Measurements from ENCODE around the gene ABLIM1. TPM values are rescaled to one million over a fixed set of nuclear protein-coding genes. Genes with fewer than 3 reads are reported as not detected.

The ABLIM1 gene
- total and polyA plus RNA-seq, 10 of the 15 experiments (the other 5 are each of a cell fraction or from before 2014, with no cell fraction given) = 14.2 to 50.5 (median 28.1) TPM

DNA sequence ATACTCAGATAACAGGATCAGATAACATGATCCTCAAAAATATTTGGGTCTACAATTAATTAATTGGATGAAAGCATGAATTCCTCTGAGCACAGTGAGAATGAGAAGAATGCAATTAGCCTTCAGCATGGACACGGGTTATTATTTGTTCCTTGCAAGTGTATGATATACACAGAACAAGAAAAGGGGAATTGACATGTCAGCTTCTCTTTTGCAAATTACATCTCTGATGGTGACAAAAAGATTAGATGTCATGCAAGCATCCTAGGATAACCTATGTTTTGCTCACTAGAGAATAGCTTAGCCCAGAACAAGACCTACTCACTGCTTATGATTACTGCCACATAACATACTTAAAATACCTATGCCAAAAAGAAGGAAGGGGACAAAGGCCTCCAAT is 120.3 kb downstream of the ABLIM1 start:
- Histone ChIP-seq H3K36me3 (ENCODE audit: control insufficient read depth in 2 of 2, insufficient read depth in 2 of 2, low read length in 1 of 2) (no peaks in the 10 kb centered on the region), H3K27ac (ENCODE audit: control insufficient read depth, insufficient read depth) (no peak overlapping the region), H3K79me2 (ENCODE audit: control insufficient read depth, insufficient read depth, low read length) (no peaks in the 10 kb centered on the region), H3K4me1 (ENCODE audit: control insufficient read depth, insufficient read depth, low read length) (peaks cover 34% of the 10 kb centered on the region), H3K27me3 (replicated peaks in 1 of 2; ENCODE audit: control insufficient read depth in 2 of 2, insufficient read depth in 2 of 2, low read length in 1 of 2) (no peaks in the 10 kb centered on the region), H3K9ac (ENCODE audit: control insufficient read depth, insufficient read depth, low read length) (no peak overlapping the region), H4K20me1 (ENCODE audit: control insufficient read depth, insufficient read depth) (no peaks in the 10 kb centered on the region), H3K4me3 (no peak overlapping the region), H3K9me3 (replicated peaks; ENCODE audit: control insufficient read depth, insufficient read depth, low read length) (peaks cover 2% of the 10 kb centered on the region; the same call in 1 of the 3 replicates), H3K4me2 (ENCODE audit: control insufficient read depth, insufficient read depth) (no peak overlapping the region), H2AFZ (ENCODE audit: control insufficient read depth, low read depth, low read length) (no peak overlapping the region)
- intact Hi-C loops (cut with micrococcal nuclease; ENCODE audit: unreplicated experiment) = no loop called here
- no peak for ATAC-seq
- ChIA-PET CTCF (interaction anchor here (0.6 to 0.8 kb wide), 2 partner anchors 12 to 210 kb away, joined by 3 read pairs; no protein-coding TSS in a partner anchor), SMC1A (ENCODE audit: uncharacterized antibody, unreplicated experiment) (interaction anchor here (0.9 to 1.3 kb wide), 2 partner anchors 24 to 66 kb away, joined by 3 read pairs; no protein-coding TSS in a partner anchor), POLR2A (no interaction called here), RAD21 (ENCODE audit: unreplicated experiment) (no interaction called here)
- no peak for TF ChIP-seq BMI1 (IDR thresholded peaks at IDR 0.05; ENCODE audit: borderline replicate concordance)
- no peak for TF ChIP-seq ZBED1 (IDR thresholded peaks at IDR 0.05; ENCODE audit: borderline replicate concordance)
- TF ChIP-seq NR2C2 (IDR thresholded peaks at IDR 0.05; ENCODE audit: borderline replicate concordance, control insufficient read depth, insufficient read length, low read depth) = no peak
- TF ChIP-seq, protein P1, sequence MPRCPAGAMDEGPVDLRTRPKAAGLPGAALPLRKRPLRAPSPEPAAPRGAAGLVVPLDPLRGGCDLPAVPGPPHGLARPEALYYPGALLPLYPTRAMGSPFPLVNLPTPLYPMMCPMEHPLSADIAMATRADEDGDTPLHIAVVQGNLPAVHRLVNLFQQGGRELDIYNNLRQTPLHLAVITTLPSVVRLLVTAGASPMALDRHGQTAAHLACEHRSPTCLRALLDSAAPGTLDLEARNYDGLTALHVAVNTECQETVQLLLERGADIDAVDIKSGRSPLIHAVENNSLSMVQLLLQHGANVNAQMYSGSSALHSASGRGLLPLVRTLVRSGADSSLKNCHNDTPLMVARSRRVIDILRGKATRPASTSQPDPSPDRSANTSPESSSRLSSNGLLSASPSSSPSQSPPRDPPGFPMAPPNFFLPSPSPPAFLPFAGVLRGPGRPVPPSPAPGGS (IDR thresholded peaks at IDR 0.05; ENCODE audit: borderline replicate concordance, insufficient read depth, low read depth, low read length, poor library complexity, severe bottlenecking) = no peak
- TF ChIP-seq, protein P2, sequence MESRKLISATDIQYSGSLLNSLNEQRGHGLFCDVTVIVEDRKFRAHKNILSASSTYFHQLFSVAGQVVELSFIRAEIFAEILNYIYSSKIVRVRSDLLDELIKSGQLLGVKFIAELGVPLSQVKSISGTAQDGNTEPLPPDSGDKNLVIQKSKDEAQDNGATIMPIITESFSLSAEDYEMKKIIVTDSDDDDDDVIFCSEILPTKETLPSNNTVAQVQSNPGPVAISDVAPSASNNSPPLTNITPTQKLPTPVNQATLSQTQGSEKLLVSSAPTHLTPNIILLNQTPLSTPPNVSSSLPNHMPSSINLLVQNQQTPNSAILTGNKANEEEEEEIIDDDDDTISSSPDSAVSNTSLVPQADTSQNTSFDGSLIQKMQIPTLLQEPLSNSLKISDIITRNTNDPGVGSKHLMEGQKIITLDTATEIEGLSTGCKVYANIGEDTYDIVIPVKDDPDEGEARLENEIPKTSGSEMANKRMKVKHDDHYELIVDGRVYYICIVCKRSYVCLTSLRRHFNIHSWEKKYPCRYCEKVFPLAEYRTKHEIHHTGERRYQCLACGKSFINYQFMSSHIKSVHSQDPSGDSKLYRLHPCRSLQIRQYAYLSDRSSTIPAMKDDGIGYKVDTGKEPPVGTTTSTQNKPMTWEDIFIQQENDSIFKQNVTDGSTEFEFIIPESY (IDR thresholded peaks at IDR 0.05) = no peak
- TF ChIP-seq, protein P3, sequence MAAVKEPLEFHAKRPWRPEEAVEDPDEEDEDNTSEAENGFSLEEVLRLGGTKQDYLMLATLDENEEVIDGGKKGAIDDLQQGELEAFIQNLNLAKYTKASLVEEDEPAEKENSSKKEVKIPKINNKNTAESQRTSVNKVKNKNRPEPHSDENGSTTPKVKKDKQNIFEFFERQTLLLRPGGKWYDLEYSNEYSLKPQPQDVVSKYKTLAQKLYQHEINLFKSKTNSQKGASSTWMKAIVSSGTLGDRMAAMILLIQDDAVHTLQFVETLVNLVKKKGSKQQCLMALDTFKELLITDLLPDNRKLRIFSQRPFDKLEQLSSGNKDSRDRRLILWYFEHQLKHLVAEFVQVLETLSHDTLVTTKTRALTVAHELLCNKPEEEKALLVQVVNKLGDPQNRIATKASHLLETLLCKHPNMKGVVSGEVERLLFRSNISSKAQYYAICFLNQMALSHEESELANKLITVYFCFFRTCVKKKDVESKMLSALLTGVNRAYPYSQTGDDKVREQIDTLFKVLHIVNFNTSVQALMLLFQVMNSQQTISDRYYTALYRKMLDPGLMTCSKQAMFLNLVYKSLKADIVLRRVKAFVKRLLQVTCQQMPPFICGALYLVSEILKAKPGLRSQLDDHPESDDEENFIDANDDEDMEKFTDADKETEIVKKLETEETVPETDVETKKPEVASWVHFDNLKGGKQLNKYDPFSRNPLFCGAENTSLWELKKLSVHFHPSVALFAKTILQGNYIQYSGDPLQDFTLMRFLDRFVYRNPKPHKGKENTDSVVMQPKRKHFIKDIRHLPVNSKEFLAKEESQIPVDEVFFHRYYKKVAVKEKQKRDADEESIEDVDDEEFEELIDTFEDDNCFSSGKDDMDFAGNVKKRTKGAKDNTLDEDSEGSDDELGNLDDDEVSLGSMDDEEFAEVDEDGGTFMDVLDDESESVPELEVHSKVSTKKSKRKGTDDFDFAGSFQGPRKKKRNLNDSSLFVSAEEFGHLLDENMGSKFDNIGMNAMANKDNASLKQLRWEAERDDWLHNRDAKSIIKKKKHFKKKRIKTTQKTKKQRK (IDR thresholded peaks at IDR 0.05; ENCODE audit: low read depth, low read length) = no peak
- TF ChIP-seq, protein P4, sequence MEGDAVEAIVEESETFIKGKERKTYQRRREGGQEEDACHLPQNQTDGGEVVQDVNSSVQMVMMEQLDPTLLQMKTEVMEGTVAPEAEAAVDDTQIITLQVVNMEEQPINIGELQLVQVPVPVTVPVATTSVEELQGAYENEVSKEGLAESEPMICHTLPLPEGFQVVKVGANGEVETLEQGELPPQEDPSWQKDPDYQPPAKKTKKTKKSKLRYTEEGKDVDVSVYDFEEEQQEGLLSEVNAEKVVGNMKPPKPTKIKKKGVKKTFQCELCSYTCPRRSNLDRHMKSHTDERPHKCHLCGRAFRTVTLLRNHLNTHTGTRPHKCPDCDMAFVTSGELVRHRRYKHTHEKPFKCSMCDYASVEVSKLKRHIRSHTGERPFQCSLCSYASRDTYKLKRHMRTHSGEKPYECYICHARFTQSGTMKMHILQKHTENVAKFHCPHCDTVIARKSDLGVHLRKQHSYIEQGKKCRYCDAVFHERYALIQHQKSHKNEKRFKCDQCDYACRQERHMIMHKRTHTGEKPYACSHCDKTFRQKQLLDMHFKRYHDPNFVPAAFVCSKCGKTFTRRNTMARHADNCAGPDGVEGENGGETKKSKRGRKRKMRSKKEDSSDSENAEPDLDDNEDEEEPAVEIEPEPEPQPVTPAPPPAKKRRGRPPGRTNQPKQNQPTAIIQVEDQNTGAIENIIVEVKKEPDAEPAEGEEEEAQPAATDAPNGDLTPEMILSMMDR (IDR thresholded peaks at IDR 0.05 in 2 of 3, conservative IDR thresholded peaks at IDR 0.05 in 1 of 3; ENCODE audit: control insufficient read depth in 2 of 3, extremely low read depth in 1 of 3, insufficient read depth in 1 of 3, low read depth in 3 of 3, low read length in 3 of 3) = no peak
- no peak for TF ChIP-seq NFYA (IDR thresholded peaks at IDR 0.05; ENCODE audit: borderline replicate concordance, low read depth, low read length)
- TF ChIP-seq GATAD2B (conservative IDR thresholded peaks at IDR 0.05; ENCODE audit: low read depth) = no peak
- TF ChIP-seq TCF3 (IDR thresholded peaks at IDR 0.05; ENCODE audit: borderline replicate concordance, insufficient read depth, low read depth, low read length) = no peak
- no peak for TF ChIP-seq NRF1 (conservative IDR thresholded peaks at IDR 0.05; ENCODE audit: low read depth, low read length)
- no peak for TF ChIP-seq EED (IDR thresholded peaks at IDR 0.05; ENCODE audit: low read depth)
- no peak for FAIRE-seq
- in situ Hi-C loops (cut with MboI) = loop anchor here (25.0 kb wide), 1 partner anchor 100 kb away; no protein-coding TSS in a partner anchor
- 43% methylated on average over 1 of the region's 1 CpG for WGBS (ENCODE audit: insufficient coverage, insufficient replicate concordance, low lambda C conversion rate, missing lambda C conversion rate)
- no TSS peak for BruUV-seq (replicated peaks)
- no peak for DNase-seq (ENCODE audit: low read depth, low spot score)
